Stimulated activated CD8-positive, alpha-beta memory T cell treated with anti-CD3 and anti-CD28 coated beads, Interleukin-4, amount 100 ng/mL, for 24 hours (primary cell): ENCODE measurements around the gene FRMD3.

Experiments
- DNase-seq: peaks from one replicate; pipeline ENCODE4 v3.0.0-alpha.2; 2020; ENCODE audit warnings: low read depth

FRMD3 gene

GRCh38 chr9:83432104-83432627 lies 106.0 kb downstream of the FRMD3 start:
- no peak for DNase-seq

- DNase-seq: no peak
Measured at GRCh38 chr9:83431101-83432060, 106.8 kb downstream of the FRMD3 start.

- no peak for DNase-seq
Measured at GRCh38 chr9:83430681-83431080, 107.5 kb downstream of the FRMD3 start.

- no peak for DNase-seq
Measured at GRCh38 chr9:83429229-83429628, 109.0 kb downstream of the FRMD3 start.

- DNase-seq: no peak
Measured at GRCh38 chr9:83425240-83425639, 113.0 kb downstream of the FRMD3 start.

GRCh38 chr9:83424831-83425230 lies 113.4 kb downstream of the FRMD3 start:
- no peak for DNase-seq

- DNase-seq: no peak
Measured at GRCh38 chr9:83423815-83424707, 114.1 kb downstream of the FRMD3 start.

GRCh38 chr9:83422527-83422926 lies 115.7 kb downstream of the FRMD3 start:
- DNase-seq: no peak

- DNase-seq: no peak
Measured at GRCh38 chr9:83420486-83420885, 117.7 kb downstream of the FRMD3 start.

- DNase-seq: no peak
Measured at GRCh38 chr9:83419961-83420360, 118.2 kb downstream of the FRMD3 start.

GRCh38 chr9:83418283-83418682 lies 119.9 kb downstream of the FRMD3 start:
- DNase-seq: no peak

- no peak for DNase-seq
Measured at GRCh38 chr9:83413367-83413766, 124.8 kb downstream of the FRMD3 start.

GRCh38 chr9:83410701-83411100 lies 127.5 kb downstream of the FRMD3 start:
- no peak for DNase-seq

GRCh38 chr9:83406921-83407320 lies 131.3 kb downstream of the FRMD3 start:
- DNase-seq: no peak

- no peak for DNase-seq
Measured at GRCh38 chr9:83405759-83406158, 132.4 kb downstream of the FRMD3 start.

GRCh38 chr9:83403527-83404238 lies 134.5 kb downstream of the FRMD3 start:
- no peak for DNase-seq

GRCh38 chr9:83401328-83401900 lies 136.8 kb downstream of the FRMD3 start:
- DNase-seq: no peak

- DNase-seq: no peak
Measured at GRCh38 chr9:83396813-83397212, 141.4 kb downstream of the FRMD3 start.

GRCh38 chr9:83396342-83396741 lies 141.9 kb downstream of the FRMD3 start:
- DNase-seq: no peak

- no peak for DNase-seq
Measured at GRCh38 chr9:83392228-83392627, 146.0 kb downstream of the FRMD3 start.

GRCh38 chr9:83388346-83388745 lies 149.9 kb downstream of the FRMD3 start:
- DNase-seq: no peak
